HG02588 (cell line): ENCODE measurements around the gene NMB.
"Not testable (repeated sequence)": the region's sequence is repeated elsewhere in the genome, so short reads cannot be mapped to it uniquely, and the experiment has no call there.

Experiments used
- ATAC-seq: cut with Tn5 transposase; IDR thresholded peaks from one replicate; pipeline ENCODE4 v1.9.1; 2021; ENCODE audit warnings: mild to moderate bottlenecking, moderate library complexity; ENCODE audit not compliant: unreplicated experiment

The NMB gene

GRCh38 chr15:84656972-84657371 lies 1.0 kb downstream of the NMB start:
- ATAC-seq, result no peak

DNA sequence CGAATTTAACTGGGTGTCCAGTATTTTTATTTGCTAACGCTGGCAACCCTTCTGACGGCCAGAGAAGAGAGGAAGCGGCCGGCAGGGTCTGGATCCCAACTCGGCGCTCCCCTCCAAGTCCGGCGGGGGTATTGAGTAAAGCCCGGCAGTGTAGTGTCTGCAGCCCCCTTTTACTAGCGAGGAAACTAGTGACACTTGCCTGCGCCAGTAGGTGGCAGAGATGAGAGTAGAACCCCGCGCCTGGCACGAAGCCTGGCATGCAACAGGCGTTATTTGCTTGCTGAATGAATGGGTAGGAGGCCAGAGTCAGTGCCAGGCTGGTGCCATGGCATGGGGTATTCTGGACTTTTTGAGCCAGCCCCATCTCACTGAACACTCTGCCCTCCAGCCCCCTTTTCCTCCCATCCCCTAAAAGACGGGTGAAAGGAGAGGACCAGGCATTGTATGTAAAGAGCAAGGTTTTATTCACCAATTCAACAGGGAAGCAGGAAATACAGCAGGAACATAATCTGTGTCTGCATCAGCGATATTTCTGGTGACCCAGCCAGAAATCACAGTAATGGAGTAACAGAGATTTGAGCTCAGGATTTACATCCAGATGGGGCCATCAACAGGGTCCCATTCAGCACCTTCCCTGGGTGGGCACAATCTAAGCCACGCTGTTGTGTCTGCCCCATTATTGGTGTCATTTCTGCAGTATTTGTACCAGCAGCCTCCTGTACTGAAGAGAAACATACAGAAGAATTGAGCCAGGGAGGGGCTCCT lies 3.1 kb downstream of the NMB start:
- no peak for ATAC-seq

GRCh38 chr15:84653910-84654688 lies 3.9 kb downstream of the NMB start, which contains the start of gene WDR73:
Gene WDR73 (minus strand): TSS chr15:84654283. CDS start chr15:84654274, 9 bp downstream.
- peak; percentile 82 for ATAC-seq

GRCh38 chr15:84653584-84653909 lies 4.5 kb downstream of the NMB start:
- ATAC-seq, result no peak

DNA sequence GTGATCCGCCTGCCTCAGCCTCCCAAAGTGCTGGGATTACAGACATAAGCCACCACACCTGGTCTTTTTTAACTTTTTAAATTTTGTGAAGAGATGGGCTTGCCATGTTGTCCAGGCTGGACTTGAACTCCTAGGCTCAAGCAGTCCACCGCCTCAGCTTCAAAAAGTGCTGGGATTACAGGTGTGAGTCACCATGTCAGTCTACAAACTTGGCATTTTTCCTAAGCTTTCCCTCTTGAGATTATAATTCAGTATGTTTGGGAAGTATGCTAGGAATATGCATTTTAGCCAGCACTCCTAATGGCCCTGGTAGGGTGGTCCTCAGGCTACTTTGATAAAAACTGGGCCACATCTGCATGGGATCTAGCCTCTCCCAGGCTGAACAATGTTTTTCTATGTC lies 8.3 kb downstream of the NMB start:
- no peak for ATAC-seq

GRCh38 chr15:84648539-84648938 lies 9.5 kb downstream of the NMB start:
- no peak for ATAC-seq

GRCh38 chr15:84647726-84648125 lies 10.3 kb downstream of the NMB start:
- ATAC-seq, result no peak

DNA sequence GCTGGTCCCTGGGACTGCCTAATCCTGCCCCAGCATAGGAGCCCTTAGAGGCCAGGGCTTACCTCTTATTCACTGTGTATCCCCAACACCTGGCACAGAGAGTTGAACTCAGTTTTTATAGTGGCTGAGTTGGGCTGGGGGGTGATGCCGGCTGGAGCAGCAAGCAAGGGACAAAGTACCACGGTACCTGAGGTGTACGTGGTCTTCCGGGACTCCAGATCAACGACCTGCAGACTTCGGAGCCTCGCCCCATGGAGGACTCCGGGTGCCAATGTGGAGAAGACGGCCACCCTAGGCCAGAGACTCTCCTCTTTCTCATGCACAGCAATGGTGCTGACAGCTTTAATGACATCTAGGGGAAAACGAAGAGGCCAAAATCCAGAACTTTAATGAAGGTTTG lies 12.0 kb downstream of the NMB start:
- no peak for ATAC-seq

GRCh38 chr15:84645496-84645895 lies 12.5 kb downstream of the NMB start:
- ATAC-seq, result no peak

GRCh38 chr15:84643838-84644237 lies 14.2 kb downstream of the NMB start:
- no peak for ATAC-seq

DNA sequence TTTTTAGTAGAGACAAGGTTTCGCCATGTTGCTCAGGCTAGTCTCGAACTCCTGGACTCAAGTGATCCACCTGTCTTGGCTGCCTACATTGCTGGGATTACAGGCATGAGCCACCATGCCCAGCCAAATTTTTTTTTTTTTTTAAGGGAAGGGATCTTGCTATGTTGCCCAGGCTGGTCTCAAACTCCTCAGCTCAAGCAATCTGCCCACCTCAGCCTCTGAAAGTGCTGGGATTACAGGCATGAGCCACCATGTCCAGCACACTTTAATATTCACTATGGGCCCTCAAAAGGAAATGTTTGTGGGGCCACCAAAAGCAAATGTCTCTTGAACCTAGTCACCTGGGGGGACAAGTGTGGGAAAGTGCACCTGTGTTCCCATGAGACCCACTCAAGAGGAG lies 15.4 kb downstream of the NMB start:
- ATAC-seq, result not testable (repeated sequence)

- ATAC-seq, result not testable (repeated sequence)
These were observed 16.1 kb downstream of the NMB start for GRCh38 chr15:84641871-84642270.

DNA sequence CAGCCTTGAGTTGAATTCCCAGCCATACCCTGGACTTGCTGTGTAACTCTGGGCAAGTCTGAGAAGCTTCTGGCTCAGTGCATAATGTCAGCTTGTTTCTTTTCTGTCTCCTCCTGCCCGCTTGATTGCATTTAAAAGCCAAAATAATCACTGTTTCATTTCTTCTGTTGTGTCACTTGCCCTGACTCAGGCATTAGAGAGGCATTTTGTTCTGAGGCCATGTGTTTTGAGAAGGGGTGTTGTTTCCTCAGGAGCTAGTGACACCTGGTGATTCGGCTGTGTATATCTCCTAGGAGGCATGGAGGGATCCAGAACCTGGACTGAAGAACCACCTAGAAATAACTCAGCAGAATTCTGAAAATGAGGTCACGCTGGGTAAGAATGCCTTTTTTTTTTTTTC lies 19.9 kb downstream of the NMB start:
- no peak for ATAC-seq

- ATAC-seq, result no peak
These were observed 23.7 kb downstream of the NMB start for GRCh38 chr15:84634228-84634837.

DNA sequence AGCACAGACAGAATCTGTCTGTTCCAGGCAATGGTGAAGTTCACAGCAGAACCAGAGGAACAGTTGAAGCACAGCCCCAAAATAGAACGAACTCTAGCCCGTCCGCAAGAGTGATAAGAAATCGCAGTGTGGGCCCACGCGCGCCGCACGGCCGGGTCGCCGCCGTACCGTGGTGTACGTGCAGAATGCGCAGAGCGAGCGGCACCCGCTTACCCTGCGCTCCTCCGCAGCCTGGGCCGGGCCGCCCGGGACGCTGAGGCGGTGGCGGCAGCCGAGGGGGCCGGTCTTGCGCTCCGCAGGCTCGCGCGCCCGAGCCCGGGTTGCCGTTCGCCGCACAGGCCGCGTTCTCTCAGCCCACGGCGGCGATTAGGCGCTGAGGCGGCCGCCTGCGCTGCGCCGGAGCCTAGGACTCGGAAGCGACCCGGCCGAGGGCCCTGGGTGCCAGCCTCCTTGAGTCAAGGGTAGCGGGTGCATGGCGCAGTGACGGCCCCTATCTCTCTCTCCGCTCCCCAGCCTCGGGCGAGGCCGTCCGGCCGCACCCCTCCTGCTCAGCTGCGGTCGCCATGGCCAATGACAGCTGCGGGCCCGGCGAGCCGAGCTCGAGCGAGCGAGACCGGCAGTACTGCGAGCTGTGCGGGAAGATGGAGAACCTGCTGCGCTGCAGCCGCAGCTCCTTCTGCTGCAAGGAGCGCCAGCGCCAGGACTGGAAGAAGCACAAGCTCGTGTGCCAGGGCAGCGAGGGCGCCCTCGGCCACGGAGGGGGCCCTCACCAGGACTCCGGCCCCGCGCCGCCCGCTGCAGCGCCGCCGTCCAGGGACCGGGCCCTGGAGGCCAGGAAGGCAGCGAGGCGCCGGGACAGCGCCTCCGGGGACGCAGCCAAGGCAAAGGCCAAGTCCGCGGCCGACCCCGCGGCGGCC lies 24.4 kb downstream of the NMB start:
- peak; percentile 52 for ATAC-seq

DNA sequence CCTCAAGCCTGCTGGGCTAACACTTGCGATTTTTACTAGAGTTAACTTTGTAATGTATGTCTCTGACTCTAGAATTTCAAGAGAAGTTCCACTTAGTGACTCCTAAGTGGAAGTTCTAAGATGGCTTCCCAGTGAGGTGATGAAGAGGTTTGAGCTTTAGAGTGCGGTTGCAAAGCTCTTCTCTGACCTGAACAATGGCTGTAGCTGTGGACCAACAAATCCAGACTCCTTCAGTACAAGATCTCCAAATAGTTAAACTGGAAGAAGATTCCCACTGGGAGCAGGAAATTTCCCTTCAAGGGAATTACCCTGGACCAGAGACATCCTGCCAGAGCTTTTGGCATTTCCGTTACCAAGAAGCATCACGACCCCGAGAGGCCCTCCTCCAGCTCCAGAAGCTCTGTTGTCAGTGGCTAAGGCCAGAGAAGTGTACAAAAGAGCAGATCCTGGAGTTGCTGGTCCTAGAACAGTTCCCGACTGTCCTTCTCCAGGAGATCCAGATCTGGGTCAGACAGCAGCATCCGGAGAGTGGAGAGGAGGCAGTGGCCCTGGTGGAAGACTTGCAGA lies 26.2 kb downstream of the NMB start:
- no peak for ATAC-seq

GRCh38 chr15:84629033-84629432 lies 29.0 kb downstream of the NMB start:
- ATAC-seq, result no peak

GRCh38 chr15:84625123-84625522 lies 32.9 kb downstream of the NMB start:
- no peak for ATAC-seq

DNA sequence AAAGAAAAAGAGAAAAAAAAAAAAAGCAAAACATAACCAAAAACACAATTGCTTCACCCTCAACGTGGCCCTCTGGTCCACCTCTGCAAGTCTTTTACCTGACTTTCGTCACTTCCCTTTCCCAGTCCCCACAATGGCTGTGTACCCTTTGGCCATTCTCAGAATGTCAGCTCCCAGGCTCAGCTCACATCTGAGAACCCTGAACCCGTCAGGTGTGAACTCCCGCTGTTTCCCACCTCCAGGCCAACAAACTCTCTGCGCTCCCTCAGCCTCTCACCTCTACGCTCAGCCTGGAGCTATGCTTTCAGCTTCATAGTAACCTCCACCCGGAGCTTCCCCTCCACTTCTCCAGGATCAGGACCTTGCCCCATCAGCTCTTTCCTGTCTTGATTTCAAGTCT lies 33.6 kb downstream of the NMB start:
- ATAC-seq, result no peak

DNA sequence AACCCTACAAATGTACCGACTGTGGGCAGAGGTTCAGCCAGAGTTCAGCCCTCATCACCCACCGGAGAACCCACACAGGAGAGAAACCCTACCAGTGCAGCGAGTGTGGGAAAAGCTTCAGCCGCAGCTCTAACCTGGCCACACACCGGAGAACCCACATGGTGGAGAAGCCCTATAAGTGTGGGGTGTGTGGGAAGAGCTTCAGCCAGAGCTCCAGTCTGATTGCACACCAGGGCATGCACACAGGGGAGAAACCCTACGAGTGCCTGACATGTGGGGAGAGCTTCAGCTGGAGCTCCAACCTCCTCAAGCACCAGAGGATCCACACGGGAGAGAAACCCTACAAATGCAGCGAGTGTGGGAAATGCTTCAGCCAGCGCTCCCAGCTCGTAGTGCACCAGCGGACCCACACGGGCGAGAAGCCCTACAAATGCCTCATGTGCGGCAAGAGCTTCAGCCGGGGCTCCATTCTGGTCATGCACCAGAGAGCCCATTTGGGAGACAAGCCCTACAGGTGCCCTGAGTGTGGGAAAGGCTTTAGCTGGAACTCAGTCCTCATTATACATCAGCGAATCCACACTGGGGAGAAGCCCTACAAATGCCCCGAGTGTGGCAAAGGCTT lies 36.5 kb downstream of the NMB start:
- ATAC-seq, result no peak
